ENCODE results near the gene ZNF416.

The ZNF416 gene

GRCh38 chr19:57559008-57559403 lies 19.7 kb downstream of the ZNF416 start:
- DNase-seq (ENCODE audit: low read depth), result peak; percentile 21

GRCh38 chr19:57558525-57558924 lies 20.2 kb downstream of the ZNF416 start:
- no peak for DNase-seq (ENCODE audit: low read depth)

- no peak for DNase-seq (ENCODE audit: low read depth)
Measured at GRCh38 chr19:57557659-57558058, 21.1 kb downstream of the ZNF416 start.

GRCh38 chr19:57552432-57552831 lies 26.3 kb downstream of the ZNF416 start:
- DNase-seq (ENCODE audit: low read depth), result no peak

- no peak for DNase-seq (ENCODE audit: low read depth)
Measured at GRCh38 chr19:57546513-57546912, 32.2 kb downstream of the ZNF416 start.

- DNase-seq (ENCODE audit: low read depth), result no peak
Measured at GRCh38 chr19:57537953-57538547, 40.7 kb downstream of the ZNF416 start.

GRCh38 chr19:57527136-57527881 lies 51.4 kb downstream of the ZNF416 start, which contains the start of gene ZNF549:
TSS of gene ZNF549 (plus strand) at chr19:57527356. CDS start at chr19:57527574, 218 bp downstream.
- DNase-seq (ENCODE audit: low read depth), result peak; percentile 91

All from fibroblast of gingiva (primary cell).